Muscle layer of duodenum (tissue), 2 donors: ENCODE measurements around the gene CAPN13.

Experiments used
- H3K27ac ChIP-seq: one replicate; pipeline ENCODE4 v1.7.0; 2013; ENCODE audit warnings: mild to moderate bottlenecking, low read length
- H3K27me3 ChIP-seq: one replicate; pipeline ENCODE4 v1.7.0; 2013; ENCODE audit warnings: low read depth, mild to moderate bottlenecking, control low read depth, low read length
- H3K36me3 ChIP-seq, 2 donors: one replicate each; pipeline ENCODE4 v1.7.0; 2013; ENCODE audit warnings: low read length in 2 of 2, control low read depth in 1 of 2, mild to moderate bottlenecking in 1 of 2; ENCODE audit not compliant: insufficient read depth in 2 of 2, control insufficient read depth in 1 of 2
- H3K4me1 ChIP-seq, 2 donors: one replicate each; pipeline ENCODE4 v1.7.0; 2013; ENCODE audit warnings: low read length in 2 of 2, mild to moderate bottlenecking in 2 of 2, control low read depth in 1 of 2, moderate library complexity in 1 of 2; ENCODE audit not compliant: insufficient read depth in 2 of 2, control insufficient read depth in 1 of 2
- H3K4me3 ChIP-seq, 2 donors: one replicate each; pipeline ENCODE4 v1.7.0; 2013; ENCODE audit warnings: low read length in 2 of 2, low read depth in 1 of 2, mild to moderate bottlenecking in 1 of 2
- H3K9me3 ChIP-seq, 2 donors: one replicate each; pipeline ENCODE4 v1.7.0; 2013; ENCODE audit warnings: low read length in 2 of 2, control low read depth in 1 of 2, mild to moderate bottlenecking in 1 of 2; ENCODE audit not compliant: control insufficient read depth in 1 of 2
- donor health status: healthy.

Gene CAPN13

GRCh38 chr2:30802611-30803010, 4.6 kb downstream of the CAPN13 start:
- Histone ChIP-seq H3K27me3 (no peaks in the 10 kb centered on the region), H3K4me3 (no peak overlapping the region), H3K27ac (no peak overlapping the region)

GRCh38 chr2:30801821-30802455, 5.3 kb downstream of the CAPN13 start:
- H3K4me1 ChIP-seq = peaks cover 0 to 4% of the 10 kb centered on the region in 2 donors
- no peaks in the 10 kb centered on the region for H3K27me3 ChIP-seq
- H3K9me3 ChIP-seq = no peaks in the 10 kb centered on the region
- no peaks in the 10 kb centered on the region for H3K36me3 ChIP-seq
- H3K4me3 ChIP-seq = no peak overlapping the region
- no peak overlapping the region for H3K27ac ChIP-seq

More at GRCh38 chr2:30802611-30803010, 4.6 kb downstream of the CAPN13 start:
- Histone ChIP-seq H3K36me3 (no peaks in the 10 kb centered on the region), H3K4me1 (peaks cover 0 to 4% of the 10 kb centered on the region in 2 donors), H3K9me3 (no peaks in the 10 kb centered on the region)

GRCh38 chr2:30800159-30800558, 7.1 kb downstream of the CAPN13 start:
- Histone ChIP-seq H3K4me3 (no peak overlapping the region), H3K4me1 (peaks cover 0 to 4% of the 10 kb centered on the region in 2 donors), H3K27ac (no peak overlapping the region), H3K9me3 (no peaks in the 10 kb centered on the region), H3K27me3 (no peaks in the 10 kb centered on the region), H3K36me3 (no peaks in the 10 kb centered on the region)

DNA sequence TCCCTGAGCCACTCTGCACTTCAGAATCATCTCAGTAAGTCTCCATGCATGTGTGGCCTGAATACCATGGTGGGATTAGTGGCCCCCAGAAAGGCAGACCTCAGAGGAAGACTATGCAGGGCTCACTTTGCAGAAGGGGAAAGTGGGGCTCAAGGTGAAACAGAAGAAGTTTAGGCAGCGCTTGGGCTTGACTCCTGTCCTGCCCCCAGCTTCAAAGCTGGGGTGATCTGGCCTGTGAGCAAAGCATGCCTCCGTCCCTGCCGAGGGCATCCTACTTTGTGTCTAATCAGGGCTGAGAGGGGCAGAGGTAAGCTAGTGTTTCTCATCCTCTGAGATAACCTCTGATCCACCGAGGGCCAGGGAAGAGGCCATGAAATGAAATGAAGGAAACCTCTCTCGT, 7.9 kb downstream of the CAPN13 start:
- no peak overlapping the region for H3K27ac ChIP-seq
- H3K4me1 ChIP-seq = peaks cover 0 to 4% of the 10 kb centered on the region in 2 donors
- H3K9me3 ChIP-seq = no peaks in the 10 kb centered on the region
- H3K36me3 ChIP-seq = no peaks in the 10 kb centered on the region
- H3K4me3 ChIP-seq = no peak overlapping the region
- no peaks in the 10 kb centered on the region for H3K27me3 ChIP-seq

DNA sequence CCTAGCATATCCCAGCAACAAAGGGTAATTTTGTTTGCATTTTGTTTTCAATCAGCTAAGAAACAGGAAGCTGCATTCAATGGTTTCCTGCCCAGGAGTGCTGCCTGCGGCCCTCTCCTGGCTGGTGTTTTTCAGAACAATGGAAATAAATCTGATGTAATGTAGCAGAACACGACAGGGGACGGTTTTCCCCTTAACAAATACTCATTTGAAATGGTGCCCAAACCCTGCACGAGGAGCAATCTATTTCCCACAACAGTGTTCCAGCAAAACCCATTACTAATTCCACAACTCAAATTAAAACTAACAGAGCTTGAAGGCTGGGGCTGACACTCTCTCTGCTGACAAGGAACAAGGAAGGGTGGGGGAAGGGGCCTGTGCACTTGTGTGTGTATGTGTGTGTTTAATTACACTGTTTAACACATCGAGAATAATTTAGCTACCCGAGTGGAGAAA, 8.7 kb downstream of the CAPN13 start:
- Histone ChIP-seq H3K9me3 (no peaks in the 10 kb centered on the region), H3K36me3 (no peaks in the 10 kb centered on the region), H3K27me3 (no peaks in the 10 kb centered on the region), H3K27ac (no peak overlapping the region), H3K4me1 (peaks cover 0 to 4% of the 10 kb centered on the region in 2 donors), H3K4me3 (no peak overlapping the region)

- H3K4me1 ChIP-seq = peaks cover 0 to 4% of the 10 kb centered on the region in 2 donors
- H3K27ac ChIP-seq = no peak overlapping the region
- no peaks in the 10 kb centered on the region for H3K9me3 ChIP-seq
- no peak overlapping the region for H3K4me3 ChIP-seq
- H3K36me3 ChIP-seq = no peaks in the 10 kb centered on the region
- H3K27me3 ChIP-seq = no peaks in the 10 kb centered on the region
Measured at GRCh38 chr2:30797381-30798015, 9.7 kb downstream of the CAPN13 start.

- Histone ChIP-seq H3K9me3 (no peaks in the 10 kb centered on the region), H3K4me3 (no peak overlapping the region), H3K27me3 (no peaks in the 10 kb centered on the region), H3K4me1 (peaks cover 0 to 4% of the 10 kb centered on the region in 2 donors), H3K27ac (no peak overlapping the region), H3K36me3 (no peaks in the 10 kb centered on the region)
Measured at GRCh38 chr2:30796699-30797098, 10.5 kb downstream of the CAPN13 start.

- Histone ChIP-seq H3K27me3 (no peaks in the 10 kb centered on the region), H3K27ac (no peak overlapping the region), H3K4me1 (no peaks in the 10 kb centered on the region), H3K36me3 (no peaks in the 10 kb centered on the region), H3K4me3 (no peak overlapping the region), H3K9me3 (no peaks in the 10 kb centered on the region)
Measured at GRCh38 chr2:30792521-30792920, 14.7 kb downstream of the CAPN13 start.

DNA sequence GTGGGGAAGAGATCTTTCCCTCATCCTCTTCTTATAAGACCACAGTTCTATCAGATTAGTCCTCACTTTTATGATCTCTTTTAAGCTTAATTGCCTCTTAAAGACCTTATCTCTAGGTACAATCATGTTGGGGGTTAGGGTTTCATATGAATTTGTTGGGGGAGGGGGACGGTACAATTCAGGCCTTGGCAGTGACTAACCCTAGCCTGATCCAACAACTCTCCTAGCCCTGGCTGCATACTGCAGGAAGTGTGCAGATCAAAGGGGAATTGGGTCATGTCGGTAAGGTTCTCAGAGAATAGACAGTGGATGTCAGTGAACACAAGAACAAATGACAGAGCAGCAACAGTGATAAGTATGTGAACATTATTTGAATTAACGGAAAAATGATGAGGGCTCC, 16.4 kb downstream of the CAPN13 start:
- Histone ChIP-seq H3K36me3 (no peaks in the 10 kb centered on the region), H3K27ac (no peak overlapping the region), H3K4me3 (no peak overlapping the region), H3K27me3 (no peaks in the 10 kb centered on the region), H3K4me1 (no peaks in the 10 kb centered on the region), H3K9me3 (no peaks in the 10 kb centered on the region)

DNA sequence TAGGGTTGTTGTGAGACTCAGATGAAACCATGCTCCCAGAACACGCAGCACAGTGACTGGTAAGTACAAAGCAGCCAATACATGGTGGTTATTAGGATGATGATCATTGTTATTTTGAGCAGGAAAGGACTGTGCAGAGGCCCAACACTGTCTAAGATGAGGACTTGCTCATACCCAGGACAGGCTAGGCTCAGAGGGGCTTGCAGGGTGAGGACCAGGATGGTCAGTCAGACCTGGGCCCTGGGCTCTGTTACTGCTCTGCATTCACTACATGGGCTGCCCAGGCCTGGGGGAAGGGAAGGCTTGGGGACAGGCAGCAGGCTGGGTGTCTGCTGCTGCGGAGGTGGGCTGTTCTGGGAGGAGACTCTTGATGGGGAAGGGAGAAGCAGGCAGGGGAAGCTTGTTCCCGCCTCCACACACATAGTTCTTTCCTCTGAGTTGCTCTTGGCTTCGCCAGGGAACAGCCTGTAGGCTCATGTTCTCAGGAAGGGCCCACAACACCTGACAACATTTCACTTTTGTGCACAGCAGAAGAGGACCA, 17.5 kb downstream of the CAPN13 start:
- no peak overlapping the region for H3K27ac ChIP-seq
- no peaks in the 10 kb centered on the region for H3K9me3 ChIP-seq
- H3K4me3 ChIP-seq = no peak overlapping the region
- no peaks in the 10 kb centered on the region for H3K36me3 ChIP-seq
- H3K4me1 ChIP-seq = no peaks in the 10 kb centered on the region
- H3K27me3 ChIP-seq = no peaks in the 10 kb centered on the region

DNA sequence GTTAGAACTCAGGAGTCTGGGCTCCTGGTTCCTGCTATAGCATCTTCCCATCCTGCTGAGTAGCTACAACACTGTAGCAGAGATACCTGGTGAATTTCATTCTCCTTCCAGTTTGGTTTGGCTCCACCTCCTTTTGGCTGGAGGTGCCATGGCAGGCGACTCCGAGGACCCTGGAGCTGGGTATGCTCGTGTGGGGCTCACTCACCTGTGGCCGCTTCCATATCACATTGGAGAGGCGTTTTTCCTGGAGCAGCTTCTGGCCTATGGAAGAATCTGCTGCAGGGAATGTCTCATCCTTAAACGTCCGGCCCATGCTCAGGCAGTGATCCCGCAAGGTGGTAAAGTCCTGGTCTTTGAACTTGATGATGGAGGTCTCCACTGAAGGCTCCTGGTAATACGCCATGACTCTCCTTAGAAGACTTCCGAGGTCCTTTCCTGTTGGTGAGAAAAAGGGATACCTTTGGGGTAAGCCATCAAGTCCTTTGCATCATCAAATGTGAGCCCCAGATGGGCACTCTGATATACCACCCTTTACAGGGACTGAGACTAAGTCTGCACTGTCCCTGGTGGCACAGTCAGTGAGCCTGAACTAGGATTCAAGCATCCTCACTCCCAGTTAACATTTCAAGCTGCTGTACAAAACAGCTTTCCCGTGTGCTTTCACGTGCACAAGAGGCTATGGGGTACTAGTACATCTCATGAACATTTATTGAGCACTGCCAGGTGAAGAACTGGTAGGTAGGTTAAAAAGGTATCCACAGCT, 20.1 kb downstream of the CAPN13 start:
- Histone ChIP-seq H3K4me3 (no peak overlapping the region), H3K36me3 (no peaks in the 10 kb centered on the region)

More for the DNA sequence above, 20.1 kb downstream of the CAPN13 start:
- no peaks in the 10 kb centered on the region for H3K4me1 ChIP-seq
- H3K9me3 ChIP-seq = no peaks in the 10 kb centered on the region
- no peaks in the 10 kb centered on the region for H3K27me3 ChIP-seq
- H3K27ac ChIP-seq = no peak overlapping the region
